ENCODE measurements around the gene MRPL32. TPM values are rescaled to one million over a fixed set of nuclear protein-coding genes. Genes with fewer than 3 reads are reported as not detected.

The MRPL32 gene
- total RNA-seq, 1 experiment from 2014 or later = 52.8 TPM

DNA sequence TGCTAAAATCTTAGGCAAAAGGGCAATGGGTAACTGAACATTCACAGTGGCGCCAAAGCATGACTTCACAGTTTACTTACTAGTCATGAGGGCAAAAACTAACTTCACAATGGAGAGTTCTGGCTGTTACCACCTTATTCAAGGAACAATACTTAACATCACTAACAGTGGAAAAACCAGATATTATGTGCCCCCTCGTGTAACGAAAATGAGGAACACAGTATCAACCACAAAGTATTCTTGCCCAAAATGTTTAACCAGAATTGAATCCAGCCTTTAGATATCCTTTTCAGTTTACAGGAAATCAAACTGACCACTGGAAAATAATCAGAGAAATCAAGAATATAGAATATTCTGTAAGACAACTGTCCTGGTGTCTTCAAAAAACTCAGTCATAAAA is 29.8 kb upstream of the MRPL32 start:
- no peaks in the 10 kb centered on the region for H3K27me3 ChIP-seq (ENCODE audit: control insufficient read depth, insufficient read depth, low read length)
- DNase-seq (ENCODE audit: low read depth, low spot score) (no peak), ATAC-seq (no peak)
- H3K36me3 ChIP-seq (ENCODE audit: control insufficient read depth, insufficient read depth, low read length) = no peaks in the 10 kb centered on the region
- ChIA-PET POLR2A (no interaction called here), CTCF (no interaction called here)
- H3K9me3 ChIP-seq (ENCODE audit: control insufficient read depth, insufficient read depth, low read depth, low read length) = no peaks in the 10 kb centered on the region
- intact Hi-C loops (cut with micrococcal nuclease; ENCODE audit: unreplicated experiment) (no loop called here), in situ Hi-C loops (cut with HindIII; ENCODE audit: low pct_unique_long_range_greater_than_20kb, low sequenced_read_pairs) (no loop called here)
- TF ChIP-seq POLR2AphosphoS5 (IDR thresholded peaks at IDR 0.05; ENCODE audit: low read depth, low read length) (no peak), CTCF (IDR thresholded peaks at IDR 0.05) (no peak), TCF7L2 (IDR thresholded peaks at IDR 0.05; ENCODE audit: low read depth, low read length) (no peak), SIN3A (IDR thresholded peaks at IDR 0.05; ENCODE audit: borderline replicate concordance, insufficient read depth, low read depth, low read length) (no peak)
- TF ChIP-seq, protein P1, sequence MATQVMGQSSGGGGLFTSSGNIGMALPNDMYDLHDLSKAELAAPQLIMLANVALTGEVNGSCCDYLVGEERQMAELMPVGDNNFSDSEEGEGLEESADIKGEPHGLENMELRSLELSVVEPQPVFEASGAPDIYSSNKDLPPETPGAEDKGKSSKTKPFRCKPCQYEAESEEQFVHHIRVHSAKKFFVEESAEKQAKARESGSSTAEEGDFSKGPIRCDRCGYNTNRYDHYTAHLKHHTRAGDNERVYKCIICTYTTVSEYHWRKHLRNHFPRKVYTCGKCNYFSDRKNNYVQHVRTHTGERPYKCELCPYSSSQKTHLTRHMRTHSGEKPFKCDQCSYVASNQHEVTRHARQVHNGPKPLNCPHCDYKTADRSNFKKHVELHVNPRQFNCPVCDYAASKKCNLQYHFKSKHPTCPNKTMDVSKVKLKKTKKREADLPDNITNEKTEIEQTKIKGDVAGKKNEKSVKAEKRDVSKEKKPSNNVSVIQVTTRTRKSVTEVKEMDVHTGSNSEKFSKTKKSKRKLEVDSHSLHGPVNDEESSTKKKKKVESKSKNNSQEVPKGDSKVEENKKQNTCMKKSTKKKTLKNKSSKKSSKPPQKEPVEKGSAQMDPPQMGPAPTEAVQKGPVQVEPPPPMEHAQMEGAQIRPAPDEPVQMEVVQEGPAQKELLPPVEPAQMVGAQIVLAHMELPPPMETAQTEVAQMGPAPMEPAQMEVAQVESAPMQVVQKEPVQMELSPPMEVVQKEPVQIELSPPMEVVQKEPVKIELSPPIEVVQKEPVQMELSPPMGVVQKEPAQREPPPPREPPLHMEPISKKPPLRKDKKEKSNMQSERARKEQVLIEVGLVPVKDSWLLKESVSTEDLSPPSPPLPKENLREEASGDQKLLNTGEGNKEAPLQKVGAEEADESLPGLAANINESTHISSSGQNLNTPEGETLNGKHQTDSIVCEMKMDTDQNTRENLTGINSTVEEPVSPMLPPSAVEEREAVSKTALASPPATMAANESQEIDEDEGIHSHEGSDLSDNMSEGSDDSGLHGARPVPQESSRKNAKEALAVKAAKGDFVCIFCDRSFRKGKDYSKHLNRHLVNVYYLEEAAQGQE (IDR thresholded peaks at IDR 0.05; ENCODE audit: insufficient read depth in 1 of 2, low read depth in 2 of 2, low read length in 1 of 2) = no peak
- no peak overlapping the region for H3K4me3 ChIP-seq (ENCODE audit: low read depth in 2 of 2, low read length in 2 of 2)
- H3K27ac ChIP-seq (ENCODE audit: low read length) = no peak overlapping the region
- H3K4me1 ChIP-seq (ENCODE audit: control insufficient read depth, insufficient read depth, low read length) = no peaks in the 10 kb centered on the region
- BruUV-seq (replicated peaks) = no TSS peak

- ChIA-PET CTCF (no interaction called here), POLR2A (no interaction called here)
- BruUV-seq (replicated peaks) = no TSS peak
- Histone ChIP-seq H3K27ac (ENCODE audit: low read length) (no peak overlapping the region), H3K36me3 (ENCODE audit: control insufficient read depth, insufficient read depth, low read length) (no peaks in the 10 kb centered on the region), H3K4me3 (ENCODE audit: low read depth in 2 of 2, low read length in 2 of 2) (no peak overlapping the region), H3K4me1 (ENCODE audit: control insufficient read depth, insufficient read depth, low read length) (peaks cover 4% of the 10 kb centered on the region), H3K27me3 (ENCODE audit: control insufficient read depth, insufficient read depth, low read length) (no peaks in the 10 kb centered on the region), H3K9me3 (ENCODE audit: control insufficient read depth, insufficient read depth, low read depth, low read length) (no peaks in the 10 kb centered on the region)
- no peak for ATAC-seq
- in situ Hi-C loops (cut with HindIII; ENCODE audit: low pct_unique_long_range_greater_than_20kb, low sequenced_read_pairs) = no loop called here
- intact Hi-C loops (cut with micrococcal nuclease; ENCODE audit: unreplicated experiment) = no loop called here
- DNase-seq (ENCODE audit: low read depth, low spot score) = no peak
- TF ChIP-seq, protein P1 (IDR thresholded peaks at IDR 0.05; ENCODE audit: insufficient read depth in 1 of 2, low read depth in 2 of 2, low read length in 1 of 2) = no peak
- TF ChIP-seq TCF7L2 (IDR thresholded peaks at IDR 0.05; ENCODE audit: low read depth, low read length) (no peak), SIN3A (IDR thresholded peaks at IDR 0.05; ENCODE audit: borderline replicate concordance, insufficient read depth, low read depth, low read length) (no peak), CTCF (IDR thresholded peaks at IDR 0.05) (no peak), POLR2AphosphoS5 (IDR thresholded peaks at IDR 0.05; ENCODE audit: low read depth, low read length) (no peak)
Observed at GRCh38 chr7:42906181-42906580, 26.0 kb upstream of the MRPL32 start.
